Epithelial cell of proximal tubule (primary cell): ENCODE measurements around the gene TRPM5. TPM values are rescaled to one million over a fixed set of nuclear protein-coding genes. Genes with fewer than 3 reads are reported as not detected.

Experiments used
- DNase-seq: peaks from one replicate; pipeline ENCODE4 v3.0.0-alpha.2; 2011; ENCODE audit warnings: low read depth
- H3K4me3 ChIP-seq: 2 replicates; pipeline ENCODE4 v1.5.1; 2011; ENCODE audit warnings: low read depth, mild to moderate bottlenecking, low read length
- CTCF ChIP-seq: conservative IDR thresholded peaks from 2 replicates; pipeline ENCODE4 v1.5.1; 2012; ENCODE audit warnings: low read depth, mild to moderate bottlenecking, low read length
- total RNA-seq: library from RNA; depleted of rRNA; stranded (reverse); fragments of >200 nt; gene quantifications from 2 replicates; pipeline ENCODE4 v1.2.3, GENCODE V29; 2015

Gene TRPM5
- total RNA-seq, 1 donor from 2014 or later: not detected

GRCh38 chr11:2468363-2469235 is 24.3 kb upstream of the TRPM5 start:
- DNase-seq: no peak
- H3K4me3 ChIP-seq: no peak overlapping the region
- TF ChIP-seq CTCF: no peak

GRCh38 chr11:2467695-2468055 is 23.4 kb upstream of the TRPM5 start:
- H3K4me3 ChIP-seq: no peak overlapping the region
- no peak for DNase-seq
- no peak for TF ChIP-seq CTCF

GRCh38 chr11:2466869-2467694 is 22.8 kb upstream of the TRPM5 start:
- no peak overlapping the region for H3K4me3 ChIP-seq
- DNase-seq: no peak
- TF ChIP-seq CTCF: no peak

- no peak for TF ChIP-seq CTCF
- no peak for DNase-seq
- no peak overlapping the region for H3K4me3 ChIP-seq
Measured at GRCh38 chr11:2466069-2466801, 21.9 kb upstream of the TRPM5 start.

GRCh38 chr11:2465202-2466068 is 21.1 kb upstream of the TRPM5 start:
- TF ChIP-seq CTCF: no peak
- DNase-seq: no peak
- H3K4me3 ChIP-seq: no peak overlapping the region

- no peak overlapping the region for H3K4me3 ChIP-seq
- no peak for DNase-seq
- no peak for TF ChIP-seq CTCF
Measured at GRCh38 chr11:2464451-2465165, 20.3 kb upstream of the TRPM5 start.
